ENCODE results near the gene RALBP1.

The RALBP1 gene

DNA sequence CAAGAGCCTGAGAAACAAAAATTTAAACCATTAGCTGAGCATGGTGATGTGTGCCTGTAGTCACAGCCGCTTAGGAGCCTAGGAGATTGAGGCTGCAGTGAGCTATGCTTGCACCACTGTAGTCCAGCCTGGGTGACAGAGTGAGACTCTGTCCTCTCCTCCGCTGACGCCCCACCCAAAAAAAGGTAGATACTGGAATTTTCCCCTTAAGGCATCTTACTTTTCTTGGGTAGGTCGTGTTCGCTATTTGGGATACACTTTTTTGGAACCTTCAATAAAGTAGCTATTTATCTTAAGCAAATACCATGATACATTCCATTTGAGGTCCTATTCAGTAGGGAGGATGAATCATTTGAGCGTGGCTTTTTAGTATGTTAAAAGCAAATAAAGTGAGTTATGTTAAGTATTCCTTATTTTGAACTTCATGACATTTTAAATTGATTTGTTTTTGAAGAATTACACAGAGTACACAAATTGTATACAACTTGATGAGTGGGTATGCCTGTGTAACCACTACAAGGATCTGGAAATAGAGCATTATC lies 38.7 kb downstream of the RALBP1 start:
- no peak for DNase-seq

DNA sequence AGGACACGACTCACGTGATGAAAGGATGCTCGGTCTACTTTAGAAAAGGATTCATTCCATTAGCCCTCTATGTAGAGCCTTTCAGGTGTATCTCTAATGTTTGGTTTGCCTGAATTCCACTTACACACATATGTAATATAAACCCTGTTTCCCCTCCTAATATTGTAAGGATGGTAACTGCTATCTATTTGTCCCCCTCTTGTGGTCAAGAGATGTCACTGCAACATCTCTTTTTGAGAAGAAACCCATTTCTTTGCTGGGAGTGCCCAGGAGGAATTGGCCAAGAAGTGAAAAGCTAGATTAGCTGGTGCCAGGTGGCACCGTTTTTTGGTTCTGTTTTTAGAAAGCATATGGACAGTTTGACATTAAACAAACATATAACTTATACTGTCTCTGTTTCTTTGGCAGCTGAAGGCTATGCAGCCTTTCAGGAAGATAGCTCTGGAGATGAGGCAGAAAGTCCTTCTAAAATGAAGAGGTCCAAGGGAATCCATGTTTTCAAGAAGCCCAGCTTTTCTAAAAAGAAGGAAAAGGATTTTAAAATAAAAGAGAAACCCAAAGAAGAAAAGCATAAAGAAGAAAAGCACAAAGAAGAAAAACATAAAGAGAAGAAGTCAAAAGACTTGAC lies 41.2 kb downstream of the RALBP1 start:
- DNase-seq = peak; percentile 80

DNA sequence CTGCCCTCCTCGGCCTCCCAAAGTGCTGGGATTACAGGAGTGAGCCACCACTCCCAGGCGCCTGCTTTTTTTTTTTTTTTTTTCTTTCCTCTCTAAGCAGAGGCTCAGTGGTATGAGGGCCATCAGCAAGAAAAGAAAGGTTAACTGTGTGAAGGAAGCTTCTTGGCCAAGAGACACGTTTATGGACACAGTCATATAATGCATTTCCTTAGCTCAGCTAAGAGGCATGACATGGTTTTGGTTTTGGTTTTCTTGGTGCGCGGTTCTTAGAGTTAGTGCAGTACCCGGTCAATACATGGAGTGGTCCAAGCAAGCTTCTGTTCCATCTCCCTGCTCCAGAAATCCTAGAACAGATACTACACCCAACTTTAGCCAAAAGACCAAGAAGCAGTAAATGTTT lies 42.6 kb downstream of the RALBP1 start:
- DNase-seq = no peak

DNA sequence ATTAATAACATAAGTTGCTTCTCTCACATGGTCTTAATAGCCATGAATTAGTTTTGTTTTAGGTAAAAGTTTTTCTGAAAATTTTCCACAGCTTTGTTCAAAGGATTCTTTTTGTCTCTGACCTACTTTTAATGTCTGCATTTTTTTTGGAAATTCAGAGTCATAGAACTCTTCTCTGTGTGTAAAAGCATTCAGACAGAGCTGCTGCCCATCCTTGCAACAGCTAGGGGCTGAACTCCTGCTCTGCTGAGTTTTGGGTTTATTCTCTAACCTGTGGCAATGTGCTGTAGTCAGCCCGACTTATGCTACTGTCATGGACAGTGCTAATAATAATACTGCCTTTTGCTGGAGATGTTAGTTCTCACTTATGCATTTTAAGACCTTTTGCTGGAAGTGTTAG lies 44.1 kb downstream of the RALBP1 start:
- no peak for DNase-seq

DNA sequence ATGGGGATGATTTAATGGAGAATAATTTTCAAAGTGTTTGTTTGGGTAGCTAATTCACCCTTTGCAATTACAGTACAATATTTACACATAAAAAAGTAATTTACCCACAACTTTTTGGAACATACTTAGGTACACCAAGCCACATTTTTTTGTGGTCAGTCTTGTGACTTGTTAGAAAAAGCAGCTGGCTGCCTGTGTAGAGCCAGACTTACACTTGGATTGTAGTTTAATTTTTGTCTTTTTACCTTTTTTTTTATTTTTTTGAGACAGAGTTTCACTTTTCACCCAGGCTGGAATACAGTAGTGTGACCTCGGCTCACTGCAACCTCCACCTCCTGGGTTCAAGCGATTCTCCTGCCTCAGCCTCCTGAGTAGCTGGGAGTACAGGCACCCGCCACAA lies 45.4 kb downstream of the RALBP1 start:
- peak; percentile 49 for DNase-seq

DNA sequence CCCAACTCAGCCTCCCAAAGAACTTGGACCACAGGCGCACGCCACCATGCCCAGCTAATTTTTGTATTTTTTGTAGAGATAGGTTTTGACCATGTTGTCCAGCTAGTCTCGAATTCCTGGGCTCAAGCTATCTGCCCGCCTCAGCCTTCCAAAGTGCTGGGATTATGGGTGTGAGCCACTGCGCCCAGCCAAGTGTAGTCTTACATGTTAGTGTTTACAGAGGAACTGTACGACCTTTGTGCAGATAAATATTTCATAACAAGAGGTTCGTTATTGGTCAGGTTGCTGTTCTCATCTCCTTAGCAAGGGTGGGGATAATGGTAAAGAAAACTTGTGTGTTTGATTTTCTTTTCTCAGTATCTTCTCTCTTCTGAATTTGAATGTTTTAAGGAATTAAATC lies 46.5 kb downstream of the RALBP1 start:
- DNase-seq = no peak

DNA sequence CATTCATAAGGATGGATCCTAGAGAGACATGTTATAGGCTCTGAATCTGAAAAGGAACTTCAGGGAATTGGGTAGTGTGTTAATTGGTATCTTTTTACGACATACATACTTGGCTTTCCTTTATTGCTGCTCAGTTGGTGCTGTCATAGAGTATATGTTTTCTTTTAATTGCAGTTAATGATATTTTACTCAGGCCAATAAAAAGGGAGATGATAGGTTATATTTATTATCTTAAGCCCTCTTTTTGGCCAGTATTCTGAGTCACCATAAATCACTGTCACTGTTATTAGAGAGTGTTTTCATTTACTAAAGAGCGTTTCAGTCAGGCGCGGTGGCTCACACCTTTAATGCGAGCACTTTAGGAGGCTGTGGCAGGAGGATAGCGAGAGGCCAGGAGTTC lies 47.6 kb downstream of the RALBP1 start:
- no peak for DNase-seq

DNA sequence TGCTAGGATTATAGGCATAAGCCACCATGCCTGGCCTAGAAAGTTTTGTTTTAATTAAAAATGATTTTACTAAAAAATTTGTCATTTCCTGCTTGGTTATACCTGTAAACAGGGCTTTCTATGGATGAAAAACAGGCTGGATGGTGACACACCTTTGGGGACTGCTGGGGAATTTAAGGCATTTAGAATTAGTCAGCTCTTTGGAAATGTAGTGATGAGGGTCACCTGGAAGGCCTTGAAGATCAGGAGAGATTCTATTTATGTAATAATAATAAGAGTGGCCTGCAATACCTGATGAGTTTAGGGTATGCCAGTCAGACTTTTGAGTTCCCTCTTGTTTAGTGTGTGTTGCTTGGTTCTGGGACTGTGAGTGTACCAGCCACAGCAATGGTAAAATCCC lies 51.1 kb downstream of the RALBP1 start:
- DNase-seq = no peak

DNA sequence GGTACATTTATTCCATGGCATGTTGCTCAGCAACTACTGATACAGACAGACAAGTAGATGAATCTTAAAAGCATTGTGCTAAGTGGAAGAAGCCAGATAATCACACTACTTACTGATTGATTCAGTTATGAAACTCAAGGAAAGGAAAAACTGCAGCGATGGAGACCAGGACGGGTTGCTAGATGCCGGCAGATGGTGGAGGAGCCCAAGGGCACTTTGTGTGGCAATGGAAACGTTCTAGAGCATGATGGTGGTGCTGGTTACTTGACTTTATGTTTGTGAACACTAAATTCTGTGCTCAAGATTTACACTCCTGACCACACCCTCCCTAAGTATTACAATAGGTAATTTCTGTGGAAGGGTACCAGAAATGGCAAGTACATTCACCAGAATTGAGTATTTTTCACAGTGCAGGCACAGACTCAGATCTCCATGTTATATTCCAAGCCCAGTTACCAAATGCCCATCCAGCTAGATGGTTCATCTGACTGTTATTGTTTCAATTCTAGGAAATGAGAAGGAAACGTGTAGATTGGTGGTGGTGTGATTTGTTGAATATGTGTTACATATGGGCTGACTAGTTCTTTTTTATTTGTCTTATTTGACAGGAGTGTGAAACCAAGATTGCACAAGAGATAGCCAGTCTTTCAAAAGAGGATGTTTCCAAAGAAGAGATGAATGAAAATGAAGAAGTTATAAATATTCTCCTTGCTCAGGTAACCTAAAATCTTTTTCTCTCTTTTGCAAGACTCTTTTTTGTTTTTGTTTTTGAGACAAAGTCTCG lies 55.1 kb downstream of the RALBP1 start:
- peak; percentile 67 for DNase-seq

DNA sequence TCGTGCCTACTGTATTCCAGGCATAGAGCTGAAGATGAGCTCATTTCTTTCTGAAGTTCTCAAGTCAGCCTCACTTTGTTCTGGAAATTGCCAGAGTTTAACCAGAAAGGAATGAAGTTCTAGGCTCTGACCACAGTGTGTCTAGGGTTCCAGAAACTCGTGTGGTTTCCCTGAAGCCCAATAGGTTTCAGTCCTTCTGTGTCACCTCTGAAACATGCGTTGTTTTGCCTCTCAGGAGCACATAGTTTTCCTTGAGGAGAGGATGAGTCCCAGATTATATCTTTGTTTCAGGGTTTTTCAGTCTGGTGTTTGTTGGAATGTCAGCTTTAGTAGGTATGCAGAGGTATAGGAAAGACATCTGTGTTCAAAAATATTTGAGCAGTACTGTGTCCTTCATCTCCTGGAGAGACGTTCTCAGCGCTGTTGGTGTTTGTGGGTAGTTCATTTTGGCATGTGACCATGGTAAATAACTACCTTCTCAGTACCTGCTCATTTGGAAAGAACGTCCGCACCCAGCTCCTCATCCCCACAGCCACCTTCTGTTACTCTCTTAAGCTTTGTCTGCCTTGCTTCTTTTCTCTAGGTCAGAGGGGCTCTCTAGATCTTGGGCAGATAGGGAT lies 56.6 kb downstream of the RALBP1 start:
- no peak for DNase-seq

DNA sequence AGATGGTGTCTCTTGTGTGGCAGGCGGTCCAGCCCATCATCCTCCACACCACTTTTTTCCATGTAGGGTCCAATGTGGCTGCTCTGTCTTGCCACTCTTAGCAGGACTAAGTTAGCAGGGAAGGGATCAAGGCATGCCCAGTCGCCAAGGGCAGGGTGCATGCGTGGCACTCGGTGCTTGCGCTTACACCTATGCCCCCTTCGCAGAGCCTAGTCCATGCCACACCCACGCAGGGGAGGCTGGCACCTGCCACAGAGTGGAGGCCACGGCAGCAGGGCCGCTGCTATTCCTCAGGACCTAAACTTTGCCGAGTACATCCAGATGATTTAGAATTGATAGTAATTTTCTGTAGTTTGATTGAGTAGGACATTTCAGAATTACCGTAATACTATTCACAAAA lies 59.5 kb downstream of the RALBP1 start:
- no peak for DNase-seq

DNA sequence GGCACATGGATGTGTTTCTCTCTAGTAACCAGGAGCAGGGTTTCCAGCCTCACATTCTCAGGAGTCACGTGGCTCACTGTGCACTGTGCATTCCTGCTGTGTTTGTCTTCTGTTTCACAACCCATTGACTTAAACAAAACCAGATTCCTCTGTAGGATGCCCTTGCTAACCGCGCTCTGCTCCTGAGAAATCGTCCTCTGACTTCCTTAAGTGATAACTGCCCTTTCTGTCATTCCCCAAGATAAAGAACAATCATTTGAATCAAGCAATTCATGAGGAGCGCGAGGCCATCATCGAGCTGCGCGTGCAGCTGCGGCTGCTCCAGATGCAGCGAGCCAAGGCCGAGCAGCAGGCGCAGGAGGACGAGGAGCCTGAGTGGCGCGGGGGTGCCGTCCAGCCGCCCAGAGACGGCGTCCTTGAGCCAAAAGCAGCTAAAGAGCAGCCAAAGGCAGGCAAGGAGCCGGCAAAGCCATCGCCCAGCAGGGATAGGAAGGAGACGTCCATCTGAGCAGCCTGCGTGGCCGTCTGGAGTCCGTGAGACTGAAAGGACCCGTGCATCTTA lies 60.2 kb downstream of the RALBP1 start:
- no peak for DNase-seq

DNA sequence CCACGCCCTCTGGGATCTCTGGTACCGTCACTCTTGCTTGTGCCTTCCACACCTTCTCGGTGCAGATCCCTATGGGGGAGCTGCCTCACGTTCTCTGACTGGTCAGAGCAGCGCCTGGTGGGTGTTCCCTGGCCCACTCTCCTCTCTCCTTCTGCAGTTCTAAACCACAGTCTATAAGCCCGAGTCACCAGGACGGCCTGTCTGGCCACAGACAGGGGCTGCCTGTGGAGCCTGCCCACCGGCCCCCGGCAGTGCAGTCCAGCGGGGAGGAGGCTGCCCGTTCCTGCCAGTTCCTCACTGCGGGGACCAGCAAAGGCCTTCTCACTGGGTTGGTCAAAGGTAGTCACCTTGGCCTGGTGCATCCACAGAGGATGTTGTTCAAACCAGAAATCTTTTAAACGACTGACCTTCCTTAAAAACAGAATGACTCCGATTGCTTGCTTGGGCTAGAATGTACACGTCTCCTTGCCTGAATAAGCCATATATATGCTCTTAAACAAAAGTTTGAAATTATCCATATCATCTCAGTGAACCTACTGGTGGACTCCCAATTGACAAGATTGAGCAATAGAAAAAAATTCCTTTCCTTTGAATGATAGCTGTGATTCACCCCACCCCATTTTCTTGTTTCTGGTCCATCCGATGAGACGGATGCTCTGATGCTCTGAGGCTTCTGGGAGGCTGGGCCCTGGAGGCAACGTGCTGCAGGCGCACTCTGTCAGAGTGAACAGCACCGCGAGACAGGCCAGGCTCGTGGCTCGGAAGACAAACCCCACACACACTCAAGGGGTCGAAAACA lies 61.2 kb downstream of the RALBP1 start:
- no peak for DNase-seq

DNA sequence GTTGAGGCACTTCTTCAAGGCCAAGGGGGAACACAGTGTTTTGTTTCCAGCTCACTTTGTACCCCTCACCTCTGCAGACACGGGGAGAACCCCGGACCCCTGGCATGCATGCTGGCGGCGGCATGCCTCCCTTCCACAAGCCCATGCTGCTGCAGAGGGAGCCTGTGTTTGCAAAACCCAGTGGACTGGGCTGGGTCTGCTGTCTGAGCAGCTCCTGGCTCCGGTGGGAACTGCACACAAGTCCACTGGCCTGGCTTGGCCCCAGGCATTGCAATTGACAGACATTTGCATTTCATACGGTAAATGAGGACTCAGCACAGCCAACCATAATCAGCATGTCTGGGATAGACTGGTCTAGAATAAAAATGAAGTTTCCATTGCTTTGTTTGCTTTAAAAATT lies 62.4 kb downstream of the RALBP1 start:
- no peak for DNase-seq

DNA sequence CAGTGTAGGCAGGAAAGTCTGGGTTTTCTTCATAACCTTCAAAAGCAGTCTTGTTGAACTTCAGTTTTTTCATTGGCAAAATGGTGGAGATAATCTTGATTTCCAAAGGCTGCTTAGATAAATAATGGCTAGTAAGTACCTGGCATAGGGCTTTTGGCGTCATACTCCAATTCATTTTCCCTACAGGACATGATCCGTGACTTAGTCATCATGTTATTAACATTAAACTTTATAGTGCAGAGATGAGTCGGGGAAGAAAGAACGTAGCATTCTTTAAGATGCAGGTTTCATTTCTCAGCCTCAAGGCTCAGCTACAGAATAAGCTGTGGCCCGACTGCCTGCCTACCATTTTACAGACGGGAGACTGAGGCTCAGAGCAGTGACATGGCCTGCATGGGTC lies 64.0 kb downstream of the RALBP1 start:
- no peak for DNase-seq

DNA sequence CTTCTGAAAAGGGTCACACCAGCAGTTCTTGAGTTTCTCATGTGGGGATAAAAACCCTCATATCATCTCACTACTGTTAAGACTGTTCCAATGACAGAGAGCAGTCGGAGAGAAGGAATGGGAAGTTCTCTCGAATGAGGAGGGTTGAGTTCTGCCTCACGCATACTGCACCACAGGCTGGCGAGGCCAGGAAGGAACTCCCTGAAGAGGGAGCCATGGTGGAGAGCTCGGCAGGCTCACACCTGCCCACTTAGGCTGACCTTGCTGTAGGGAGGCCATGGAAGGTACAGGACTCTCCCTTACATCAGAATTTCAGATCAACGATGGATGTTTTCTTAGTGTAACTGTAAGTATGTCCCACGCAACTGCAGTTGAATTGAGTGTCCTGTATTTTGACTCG lies 64.6 kb downstream of the RALBP1 start:
- DNase-seq = no peak

DNA sequence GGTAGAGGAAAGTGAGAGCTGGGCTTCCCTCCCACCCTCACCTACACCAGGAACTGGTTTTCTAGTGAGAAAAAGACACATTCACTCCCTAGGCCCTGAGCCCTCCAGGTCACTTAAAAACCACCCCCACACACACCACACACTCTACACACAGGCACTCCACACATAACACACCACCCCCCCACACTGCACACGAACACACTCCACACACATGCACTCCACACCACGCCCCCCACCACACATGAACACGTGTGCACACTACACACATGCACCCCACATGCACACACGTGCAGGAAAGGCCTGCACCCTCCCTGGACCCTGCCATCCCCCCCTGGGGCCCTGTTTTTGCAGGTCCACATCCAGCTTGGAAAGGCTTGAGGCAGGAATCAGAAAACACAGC lies 67.6 kb downstream of the RALBP1 start:
- DNase-seq = no peak

DNA sequence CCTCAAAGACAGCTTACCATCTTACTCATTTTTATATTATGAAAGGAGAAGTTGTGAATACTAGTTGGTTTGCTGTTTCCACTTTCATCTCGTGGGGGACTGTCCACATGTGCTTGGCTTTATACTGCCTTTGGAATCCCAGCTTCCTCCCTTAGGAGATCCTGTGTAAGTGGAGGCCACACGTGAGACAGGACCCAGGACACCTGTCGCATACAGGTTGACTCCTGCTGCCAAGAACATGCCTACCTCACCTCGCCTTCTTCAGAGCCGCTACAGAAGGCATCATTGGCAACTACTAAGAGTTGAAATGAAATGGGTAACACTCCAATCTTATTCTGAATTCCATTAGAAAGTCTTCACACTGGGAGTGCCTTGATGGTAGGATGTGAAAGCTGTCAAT lies 69.7 kb downstream of the RALBP1 start:
- no peak for DNase-seq

DNA sequence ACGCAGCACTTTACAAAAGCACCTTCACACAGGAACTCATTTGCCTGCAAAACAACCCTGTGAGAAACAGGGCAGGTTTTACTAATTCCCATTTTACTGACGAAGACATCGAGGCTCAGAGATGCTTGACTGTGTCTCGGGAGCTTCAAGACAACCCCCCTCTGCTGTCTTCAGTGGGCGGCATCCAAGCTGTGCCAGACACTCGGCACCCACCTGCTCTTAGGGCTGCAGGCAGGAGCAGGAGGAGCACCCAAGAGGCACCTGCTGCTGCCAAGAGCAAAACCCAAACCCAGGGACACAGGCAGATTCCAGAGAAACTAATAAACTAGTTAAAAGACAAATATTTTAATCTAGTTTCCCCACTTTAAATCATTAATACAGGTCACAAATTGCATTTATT lies 71.2 kb downstream of the RALBP1 start:
- DNase-seq = no peak

DNA sequence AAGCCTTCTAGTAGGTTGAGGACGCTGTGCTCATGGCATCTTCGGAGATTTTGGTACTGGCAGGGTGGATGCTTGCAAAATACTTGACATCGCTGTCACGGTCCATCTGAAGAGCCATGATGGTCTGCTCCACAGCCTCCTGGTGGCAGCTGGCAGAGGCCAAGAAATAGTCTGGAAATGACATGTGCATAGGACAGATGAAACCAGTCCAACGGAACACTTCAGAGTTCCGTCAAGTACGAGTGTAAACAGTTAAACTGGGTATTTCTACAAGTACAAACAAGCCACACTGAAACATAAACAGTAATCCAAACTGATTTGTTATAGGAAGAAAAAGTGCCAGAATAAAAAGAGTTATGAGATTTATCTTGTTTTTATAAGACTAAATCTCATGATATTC lies 72.5 kb downstream of the RALBP1 start:
- DNase-seq = no peak

DNA sequence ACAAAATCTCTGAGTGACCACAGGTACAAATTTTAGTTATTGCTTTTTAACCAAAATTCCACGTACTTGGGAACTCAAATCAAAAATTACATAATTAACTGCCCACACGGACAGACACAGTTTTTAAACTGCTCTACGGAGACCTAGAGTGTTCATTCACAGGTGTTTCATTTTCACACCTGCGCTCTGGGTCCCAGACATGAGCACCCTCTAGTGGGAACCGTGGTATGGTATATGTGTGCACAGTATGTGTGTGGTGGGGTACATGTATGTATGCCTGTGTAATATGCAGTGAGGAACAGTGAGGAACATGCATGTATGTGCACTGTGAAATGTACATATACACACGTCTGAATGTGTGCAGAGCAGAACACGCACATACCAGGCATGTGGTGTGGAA lies 74.1 kb downstream of the RALBP1 start:
- no peak for DNase-seq

DNA sequence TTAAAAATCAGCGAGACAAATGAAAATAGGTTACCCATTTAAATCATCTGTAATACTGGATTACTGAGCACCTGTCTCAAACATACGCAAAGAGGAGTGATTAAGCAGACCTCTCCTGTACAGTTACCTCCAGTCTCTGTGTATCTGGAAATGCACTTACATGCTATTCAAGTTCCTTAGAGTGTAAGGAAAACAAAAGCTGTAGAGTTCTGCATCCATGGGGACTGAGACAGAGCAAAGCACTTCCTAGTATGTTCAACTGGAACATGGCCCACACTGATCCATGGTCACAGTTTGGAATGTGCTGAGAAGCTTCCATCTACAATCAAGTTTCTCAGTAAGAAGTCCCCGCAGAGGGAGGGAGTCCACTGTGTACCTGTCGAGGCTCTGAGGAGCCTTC lies 75.1 kb downstream of the RALBP1 start:
- no peak for DNase-seq

DNA sequence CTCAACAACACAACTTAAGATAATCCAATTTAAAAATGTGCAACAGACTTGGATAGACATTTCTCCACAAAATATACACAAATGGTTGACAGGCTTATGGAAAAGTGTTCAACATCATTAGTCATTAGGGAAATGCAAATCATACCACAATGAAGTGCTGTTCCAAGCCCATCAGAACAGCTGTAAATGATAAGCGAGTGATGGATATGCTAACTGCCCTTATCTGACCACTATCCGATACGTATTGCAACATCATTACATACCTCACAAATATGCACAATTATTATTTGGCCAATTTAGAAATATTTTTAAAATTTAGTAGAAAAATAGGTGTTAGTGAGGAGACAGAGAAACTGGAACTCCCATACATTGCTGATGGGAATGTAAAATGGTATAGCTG lies 76.9 kb downstream of the RALBP1 start:
- no peak for DNase-seq
